HCT116 (cell line): ENCODE results near the gene TMEM45B. TPM values are rescaled to one million over a fixed set of nuclear protein-coding genes. Genes with fewer than 3 reads are reported as not detected.
A peak's percentile ranks its signal among the peaks of the same experiment; 100 is the strongest.
"Not testable (repeated sequence)": the region's sequence is repeated elsewhere in the genome, so short reads cannot be mapped to it uniquely, and the experiment has no call there.

ENCODE experiments used
- ATAC-seq: fragments of 200-7000 bp; cut with Tn5 transposase; 2 replicates; pipeline ENCODE4 v1.9.1; 2020; ENCODE audit warnings: mild to moderate bottlenecking, moderate library complexity
- BruUV-seq: library from RNA; stranded (reverse); fragments of 400-500 nt; replicated peaks from 2 replicates; lab custom pipeline; 2021; lab: Mats Ljungman, UMichigan
- CTCF ChIA-PET: fragments of 300-600 bp; sonication (Branson Sonifier 250); formaldehyde crosslinking; loops from one replicate; lab custom pipeline; 2021; ENCODE audit warnings: antibody characterized with exemption; lab: Charles Lee
- POLR2A ChIA-PET: fragments of 300-600, 350-600 bp; sonication (Branson Sonifier 250); formaldehyde crosslinking; loops from one replicate; lab custom pipeline; 2021; ENCODE audit warnings: antibody characterized with exemption; lab: Charles Lee
- RAD21 ChIA-PET, 2 experiments: fragments of 300-600 bp; sonication (Branson Sonifier 250); formaldehyde crosslinking; loops; one replicate each; lab custom pipeline; 2023; ENCODE audit warnings: low total read pairs in 2 of 2; ENCODE audit not compliant: uncharacterized antibody in 2 of 2, unreplicated experiment in 2 of 2, low non-redundant PET in 1 of 2; lab: Charles Lee
- DNase-seq: peaks from one replicate; pipeline ENCODE4 v3.0.0-alpha.2; 2010; ENCODE audit warnings: low read depth, low spot score
- H2AFZ ChIP-seq: fragments of 200-600 bp; shearing (Covaris generic), sonication (generic); 2 replicates; pipeline ENCODE4 v1.6.1; 2017; ENCODE audit warnings: low read depth, mixed run types, mixed read lengths, antibody characterized with exemption, low read length; ENCODE audit not compliant: poor library complexity, severe bottlenecking
- H3K27ac ChIP-seq: 2 replicates; pipeline ENCODE4 v1.5.1; 2012; ENCODE audit warnings: low read depth, low read length
- H3K27me3 ChIP-seq: fragments of 200-600 bp; sonication (generic); 2 replicates; pipeline ENCODE4 v1.6.1; 2016; ENCODE audit warnings: mixed run types, low read length, mixed read lengths; ENCODE audit not compliant: insufficient read depth
- H3K36me3 ChIP-seq, 2 experiments: fragments of 200-500 bp in 1 of 2; fragments of 200-600 bp in 1 of 2; sonication (Bioruptor generic) in 1 of 2; sonication (generic) in 1 of 2; 2 replicates each; pipeline versions ENCODE4 v1.5.1 to v1.6.1; 2014 to 2016; ENCODE audit warnings: low read length in 2 of 2, inconsistent platforms in 1 of 2, mixed read lengths in 1 of 2, mixed run types in 1 of 2; ENCODE audit not compliant: insufficient read depth in 2 of 2, control insufficient read depth in 1 of 2
- H3K4me1 ChIP-seq, 2 experiments: fragments of 200-600 bp in 1 of 2; sonication (generic) in 1 of 2; 2 replicates each; pipeline versions ENCODE4 v1.5.1 to v1.6.1; 2012 to 2017; ENCODE audit warnings: low read length in 2 of 2, inconsistent platforms in 1 of 2, mild to moderate bottlenecking in 1 of 2, mixed read lengths in 1 of 2, mixed run types in 1 of 2, moderate library complexity in 1 of 2; ENCODE audit not compliant: insufficient read depth in 2 of 2, control insufficient read depth in 1 of 2
- H3K4me2 ChIP-seq: fragments of 200-600 bp; sonication (generic); 2 replicates; pipeline ENCODE4 v1.6.1; 2017; ENCODE audit warnings: mixed run types, low read length, mixed read lengths
- H3K4me3 ChIP-seq, 2 experiments: fragments of 200-600 bp in 1 of 2; sonication (generic) in 1 of 2; replicated peaks in 1 of 2; 2 replicates each; pipeline ENCODE4 v1.5.1; 2011 to 2016; ENCODE audit warnings: low read length in 2 of 2, control low read depth in 1 of 2, low read depth in 1 of 2, mild to moderate bottlenecking in 1 of 2, mixed read lengths in 1 of 2, mixed run types in 1 of 2
- H3K79me2 ChIP-seq: fragments of 200-600 bp; sonication (generic); 2 replicates; pipeline ENCODE4 v1.6.1; 2017; ENCODE audit warnings: mild to moderate bottlenecking, mixed run types, low read length, moderate library complexity, mixed read lengths; ENCODE audit not compliant: insufficient read depth
- H3K9ac ChIP-seq: fragments of 200-600 bp; sonication (generic); 2 replicates; pipeline ENCODE4 v1.6.1; 2016; ENCODE audit warnings: low read length, mixed read lengths
- H3K9me2 ChIP-seq: fragments of 200-600 bp; sonication (generic), shearing (Covaris generic); 2 replicates; pipeline ENCODE4 v1.6.1; 2017; ENCODE audit warnings: mixed run types, mild to moderate bottlenecking, moderate library complexity; ENCODE audit not compliant: insufficient read depth
- H3K9me3 ChIP-seq, 2 experiments: fragments of 200-500 bp in 1 of 2; fragments of 200-600 bp in 1 of 2; sonication (Bioruptor generic) in 1 of 2; sonication (generic) in 1 of 2; 2 replicates each; pipeline ENCODE4 v1.6.1; 2014 to 2017; ENCODE audit warnings: low read length in 2 of 2, mixed read lengths in 2 of 2, inconsistent platforms in 1 of 2, low read depth in 1 of 2, mild to moderate bottlenecking in 1 of 2, mixed run types in 1 of 2, moderate library complexity in 1 of 2; ENCODE audit not compliant: control insufficient read depth in 1 of 2, insufficient read depth in 1 of 2
- H4K20me1 ChIP-seq: fragments of 200-600 bp; sonication (generic), shearing (Covaris generic); 2 replicates; pipeline ENCODE4 v1.6.1; 2017; ENCODE audit warnings: mixed run types, mild to moderate bottlenecking, moderate library complexity; ENCODE audit not compliant: insufficient read depth
- CBX3 ChIP-seq: IDR thresholded peaks from 2 replicates; pipeline ENCODE4 v1.6.1; 2012; ENCODE audit warnings: low read depth
- EZH2 ChIP-seq: fragments of 200-600 bp; sonication (generic); IDR thresholded peaks from 2 replicates; pipeline ENCODE4 v1.6.1; 2017; ENCODE audit warnings: antibody characterized with exemption, mixed run types
- RAD21 ChIP-seq: IDR thresholded peaks from 2 replicates; pipeline ENCODE4 v1.6.1; 2012; ENCODE audit warnings: low read depth, mild to moderate bottlenecking
- SIN3A ChIP-seq: IDR thresholded peaks from 2 replicates; pipeline ENCODE4 v1.6.1; 2012; ENCODE audit warnings: low read depth
- ZFX ChIP-seq: fragments of 450-650 bp; IDR thresholded peaks from 2 replicates; pipeline ENCODE4 v1.6.1; 2017
- intact Hi-C: fragments of 100-400 bp; cut with micrococcal nuclease; formaldehyde crosslinking; loops from 2 replicates; pipeline ENCODE4 v1.10.0; 2022
- total RNA-seq: library from RNA; stranded (reverse); gene quantifications from one replicate; pipeline ENCODE4 v1.2.1, GENCODE V29; 2021; ENCODE audit not compliant: unreplicated experiment
- TF ChIP-seq, protein P1 (sequence below), 3 experiments: fragments of 200-600 bp in 1 of 3; sonication (generic) in 1 of 3; IDR thresholded peaks in 2 of 3; conservative IDR thresholded peaks in 1 of 3; 2 replicates each; pipeline ENCODE4 v1.5.1; 2012 to 2017; ENCODE audit warnings: low read depth in 2 of 3, low read length in 2 of 3, antibody characterized with exemption in 1 of 3, borderline replicate concordance in 1 of 3, control low read depth in 1 of 3, mild to moderate bottlenecking in 1 of 3, mixed read lengths in 1 of 3, mixed run types in 1 of 3, moderate library complexity in 1 of 3; ENCODE audit not compliant: insufficient read depth in 1 of 3

The TMEM45B gene
- total RNA-seq, 1 experiment from 2014 or later = not detected

DNA sequence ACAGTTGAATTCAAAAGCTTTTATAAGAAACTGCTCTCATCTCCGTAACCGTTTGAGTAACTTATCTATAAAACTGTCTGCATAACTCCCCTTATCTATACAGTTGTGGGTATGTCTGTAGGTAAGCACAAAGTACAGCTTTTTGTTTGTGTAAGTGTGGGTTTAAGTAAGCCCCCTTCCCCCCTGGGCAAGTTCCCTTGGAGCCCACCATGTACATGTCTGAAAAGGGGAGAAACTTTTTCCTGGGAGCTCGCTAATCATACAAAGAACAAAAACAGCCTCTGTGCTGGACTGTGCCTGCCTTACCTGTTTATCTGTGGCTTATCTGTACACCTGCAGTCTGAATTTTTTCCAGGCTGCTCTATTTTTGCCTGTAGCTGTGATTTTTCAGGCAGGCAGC, 36.3 kb upstream of the TMEM45B start (continued):
- TF ChIP-seq RAD21 = no peak
- no peak for TF ChIP-seq SIN3A

DNA sequence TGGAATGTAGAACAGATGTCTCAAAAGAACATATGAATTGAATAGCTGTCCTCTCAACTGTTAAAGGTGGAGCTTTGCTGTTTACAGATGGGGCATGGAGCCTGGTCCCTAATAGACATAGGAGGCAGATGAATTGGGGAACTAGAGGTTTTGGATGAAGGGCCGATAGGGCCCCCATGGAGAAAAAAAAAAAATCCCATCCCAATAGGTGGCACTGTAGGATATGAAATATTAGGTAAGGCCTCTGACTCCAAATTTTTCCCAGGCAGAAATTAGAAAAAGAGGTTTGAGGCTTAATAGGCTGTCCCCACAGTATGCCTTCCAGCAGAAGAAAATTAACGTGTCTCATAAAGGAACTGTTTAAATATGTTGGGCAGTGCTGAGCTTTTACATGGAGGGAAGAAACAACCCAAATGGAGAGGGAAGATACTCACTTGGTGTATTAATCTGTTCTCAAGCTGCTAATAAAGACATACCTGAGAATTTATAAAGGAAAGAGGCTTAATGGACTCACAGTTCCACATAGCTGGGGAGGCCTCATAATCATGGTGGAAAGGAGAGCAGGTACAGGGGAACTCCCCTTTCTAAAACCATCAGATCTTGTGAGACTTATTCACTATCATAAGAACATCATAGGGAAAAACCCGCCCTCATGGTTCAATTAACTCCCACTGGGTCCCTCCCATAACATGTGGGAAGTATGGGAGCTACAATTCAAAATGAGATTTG, 30.1 kb upstream of the TMEM45B start:
- no peaks in the 10 kb centered on the region for H3K9me3 ChIP-seq
- ChIA-PET CTCF (interaction anchor here (1.4 kb wide), 1 partner anchor 361 kb away, joined by 3 read pairs; no protein-coding TSS in a partner anchor), RAD21 (interaction anchor here (0.5 to 0.7 kb wide), 2 partner anchors 49 to 347 kb away, joined by 3 read pairs; no protein-coding TSS in a partner anchor), POLR2A (no interaction called here)
- H3K4me1 ChIP-seq = no peaks in the 10 kb centered on the region
- no peaks in the 10 kb centered on the region for H3K36me3 ChIP-seq
- H3K27ac ChIP-seq = no peak overlapping the region
- no peak overlapping the region for H3K4me2 ChIP-seq
- H3K27me3 ChIP-seq = no peaks in the 10 kb centered on the region
- H2AFZ ChIP-seq = no peak overlapping the region
- no peaks in the 10 kb centered on the region for H4K20me1 ChIP-seq
- H3K9me2 ChIP-seq = no peaks in the 10 kb centered on the region
- no TSS peak for BruUV-seq
- DNase-seq = no peak
- ATAC-seq = no peak; the same call in 1 of the 2 replicates
- intact Hi-C loops = loop anchor here (1.0 to 10.0 kb wide), 3 partner anchors 138 to 649 kb away; no protein-coding TSS in a partner anchor
- H3K4me3 ChIP-seq = no peak overlapping the region
- no peaks in the 10 kb centered on the region for H3K79me2 ChIP-seq
- no peak overlapping the region for H3K9ac ChIP-seq
- TF ChIP-seq, protein P1, sequence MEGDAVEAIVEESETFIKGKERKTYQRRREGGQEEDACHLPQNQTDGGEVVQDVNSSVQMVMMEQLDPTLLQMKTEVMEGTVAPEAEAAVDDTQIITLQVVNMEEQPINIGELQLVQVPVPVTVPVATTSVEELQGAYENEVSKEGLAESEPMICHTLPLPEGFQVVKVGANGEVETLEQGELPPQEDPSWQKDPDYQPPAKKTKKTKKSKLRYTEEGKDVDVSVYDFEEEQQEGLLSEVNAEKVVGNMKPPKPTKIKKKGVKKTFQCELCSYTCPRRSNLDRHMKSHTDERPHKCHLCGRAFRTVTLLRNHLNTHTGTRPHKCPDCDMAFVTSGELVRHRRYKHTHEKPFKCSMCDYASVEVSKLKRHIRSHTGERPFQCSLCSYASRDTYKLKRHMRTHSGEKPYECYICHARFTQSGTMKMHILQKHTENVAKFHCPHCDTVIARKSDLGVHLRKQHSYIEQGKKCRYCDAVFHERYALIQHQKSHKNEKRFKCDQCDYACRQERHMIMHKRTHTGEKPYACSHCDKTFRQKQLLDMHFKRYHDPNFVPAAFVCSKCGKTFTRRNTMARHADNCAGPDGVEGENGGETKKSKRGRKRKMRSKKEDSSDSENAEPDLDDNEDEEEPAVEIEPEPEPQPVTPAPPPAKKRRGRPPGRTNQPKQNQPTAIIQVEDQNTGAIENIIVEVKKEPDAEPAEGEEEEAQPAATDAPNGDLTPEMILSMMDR (IDR thresholded peaks at IDR 0.05 in 2 of 3, conservative IDR thresholded peaks at IDR 0.05 in 1 of 3; ENCODE audit: borderline replicate concordance in 1 of 3, insufficient read depth in 1 of 3, low read depth in 2 of 3, low read length in 2 of 3) = peak; percentile 15 to 43 (median 27); a peak in 4 of 6 replicates
- TF ChIP-seq EZH2 (no peak), RAD21 (peak; percentile 59), CBX3 (no peak), ZFX (no peak)
- TF ChIP-seq, all 23 proteins: peak for 2

DNA sequence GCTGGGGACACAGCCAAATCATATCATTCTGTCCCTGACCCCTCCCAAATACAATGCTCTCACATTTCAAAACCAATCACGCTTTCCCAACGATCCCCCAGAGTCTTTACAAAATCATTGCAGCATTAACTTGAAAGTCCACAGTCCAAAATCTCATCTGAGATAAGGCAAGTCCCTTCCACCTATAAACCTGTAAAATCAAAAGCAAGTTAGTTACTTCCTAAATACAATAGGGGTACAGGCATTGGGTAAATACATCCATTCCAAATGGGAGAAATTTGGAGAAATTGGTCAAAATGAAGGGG, 29.6 kb upstream of the TMEM45B start:
- not testable (repeated sequence) for DNase-seq

More for the DNA sequence above, 29.6 kb upstream of the TMEM45B start:
- H3K4me3 ChIP-seq, BruUV-seq, H3K79me2 ChIP-seq, H3K4me1 ChIP-seq, H3K9me3 ChIP-seq, H3K27ac ChIP-seq, H3K9ac ChIP-seq, H3K27me3 ChIP-seq, H4K20me1 ChIP-seq, H3K36me3 ChIP-seq, ATAC-seq, H2AFZ ChIP-seq, POLR2A ChIA-PET, H3K9me2 ChIP-seq, H3K4me2 ChIP-seq: not testable (repeated sequence)
- ChIA-PET CTCF (interaction anchor here (1.4 kb wide), 1 partner anchor 360 kb away, joined by 3 read pairs; no protein-coding TSS in a partner anchor), RAD21 (interaction anchor here in 1 of 2 experiments (0.7 kb wide), 1 partner anchor 346 kb away, joined by 3 read pairs; no protein-coding TSS in a partner anchor)
- intact Hi-C loops = loop anchor here (5.0 to 10.0 kb wide), 2 partner anchors 346 to 649 kb away; no protein-coding TSS in a partner anchor
